Right renal pelvis (tissue), 4 donors: ENCODE measurements around the gene ALDH3A1. TPM values are rescaled to one million over a fixed set of nuclear protein-coding genes. Genes with fewer than 3 reads are reported as not detected.
"Not testable (repeated sequence)": the region's sequence is repeated elsewhere in the genome, so short reads cannot be mapped to it uniquely, and the experiment has no call there.

Source experiments
- DNase-seq, 4 donors: peaks; one replicate each; pipeline ENCODE4 v3.0.0-alpha.2; 2013; ENCODE audit warnings: low read depth in 4 of 4, low spot score in 3 of 4, missing footprints in 1 of 4
- polyA plus RNA-seq, 4 donors: library from polyadenylated mRNA; unstranded; fragments of 120-200 nt; gene quantifications; one replicate each; pipeline ENCODE4 v1.2.1, GENCODE V29; 2013; ENCODE audit not compliant: insufficient read length in 4 of 4

ALDH3A1 gene
- polyA plus RNA-seq, result 1 to 10 TPM; 1.4 to 1.6 (median 1.4) TPM

GRCh38 chr17:19747829-19748806 is at the start of gene ALDH3A1:
TSS of gene ALDH3A1 (minus strand) at chr17:19748298. CDS start at chr17:19745129, 3,169 bp downstream.
- peak in 2 of 4 donors; percentile 34 to 40 for DNase-seq

- no peak for DNase-seq
Observed at GRCh38 chr17:19796457-19796856, 48.4 kb upstream of the ALDH3A1 start.

GRCh38 chr17:19791918-19792550 is 43.9 kb upstream of the ALDH3A1 start:
- no peak for DNase-seq

GRCh38 chr17:19787733-19788357 is 39.7 kb upstream of the ALDH3A1 start:
- DNase-seq, result no peak

- DNase-seq, result no peak
Observed at GRCh38 chr17:19785854-19786253, 37.8 kb upstream of the ALDH3A1 start.

- DNase-seq, result no peak
Observed at GRCh38 chr17:19781488-19782458, 33.7 kb upstream of the ALDH3A1 start.

- no peak for DNase-seq
Observed at GRCh38 chr17:19780846-19781245, 32.7 kb upstream of the ALDH3A1 start.

- DNase-seq, result no peak
Observed at GRCh38 chr17:19773534-19773933, 25.4 kb upstream of the ALDH3A1 start.

- DNase-seq, result no peak
Observed at GRCh38 chr17:19771971-19772630, 24.0 kb upstream of the ALDH3A1 start.

- no peak for DNase-seq
Observed at GRCh38 chr17:19770985-19771735, 23.1 kb upstream of the ALDH3A1 start.

GRCh38 chr17:19769946-19770652 is 22.0 kb upstream of the ALDH3A1 start:
- DNase-seq, result no peak

GRCh38 chr17:19768046-19768782 is 20.1 kb upstream of the ALDH3A1 start:
- DNase-seq, result no peak

GRCh38 chr17:19766421-19767270 is 18.5 kb upstream of the ALDH3A1 start:
- DNase-seq, result peak in 3 of 4 donors; percentile 41 to 59 (median 46)

GRCh38 chr17:19766016-19766415 is 17.9 kb upstream of the ALDH3A1 start:
- DNase-seq, result no peak

- not testable (repeated sequence) for DNase-seq
Observed at GRCh38 chr17:19763991-19764390, 15.9 kb upstream of the ALDH3A1 start.

GRCh38 chr17:19763416-19763815 is 15.3 kb upstream of the ALDH3A1 start:
- DNase-seq, result no peak
